Measurements from ENCODE around the gene KIAA0513. TPM values are rescaled to one million over a fixed set of nuclear protein-coding genes. Genes with fewer than 3 reads are reported as not detected.
A peak's percentile ranks its signal among the peaks of the same experiment; 100 is the strongest.

The KIAA0513 gene
- total RNA-seq, 6 donors from 2014 or later, result 21.6 to 77.5 (median 37.9) TPM

DNA sequence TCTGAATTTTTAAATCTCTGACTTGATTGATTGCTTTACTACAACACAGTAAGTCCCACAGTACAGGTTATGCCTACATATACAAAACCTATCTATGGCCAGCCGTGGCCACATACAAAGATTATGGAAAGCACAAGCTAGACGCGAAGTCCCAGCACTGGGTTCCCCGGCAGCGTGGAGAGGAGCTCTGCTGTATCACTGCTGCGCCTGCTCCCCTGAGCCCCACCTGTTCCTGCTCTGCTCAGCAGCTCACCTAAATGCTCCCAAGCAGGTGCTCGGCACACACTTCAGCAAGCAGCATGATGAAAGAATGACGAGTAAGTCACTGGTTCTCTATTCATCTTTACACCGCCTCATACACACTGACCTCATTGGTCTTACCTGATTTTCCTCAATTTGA lies 36.8 kb upstream of the KIAA0513 start:
- no peaks in the 10 kb centered on the region for H3K27me3 ChIP-seq
- H3K9me3 ChIP-seq, result no peaks in the 10 kb centered on the region
- 94 to 97% methylated on average over 9 of the region's 9 CpGs for WGBS, 2 donors
- TF ChIP-seq EP300 (IDR thresholded peaks at IDR 0.05), result no peak
- TF ChIP-seq POLR2AphosphoS5 (IDR thresholded peaks at IDR 0.05), result no peak
- TF ChIP-seq, protein P1, sequence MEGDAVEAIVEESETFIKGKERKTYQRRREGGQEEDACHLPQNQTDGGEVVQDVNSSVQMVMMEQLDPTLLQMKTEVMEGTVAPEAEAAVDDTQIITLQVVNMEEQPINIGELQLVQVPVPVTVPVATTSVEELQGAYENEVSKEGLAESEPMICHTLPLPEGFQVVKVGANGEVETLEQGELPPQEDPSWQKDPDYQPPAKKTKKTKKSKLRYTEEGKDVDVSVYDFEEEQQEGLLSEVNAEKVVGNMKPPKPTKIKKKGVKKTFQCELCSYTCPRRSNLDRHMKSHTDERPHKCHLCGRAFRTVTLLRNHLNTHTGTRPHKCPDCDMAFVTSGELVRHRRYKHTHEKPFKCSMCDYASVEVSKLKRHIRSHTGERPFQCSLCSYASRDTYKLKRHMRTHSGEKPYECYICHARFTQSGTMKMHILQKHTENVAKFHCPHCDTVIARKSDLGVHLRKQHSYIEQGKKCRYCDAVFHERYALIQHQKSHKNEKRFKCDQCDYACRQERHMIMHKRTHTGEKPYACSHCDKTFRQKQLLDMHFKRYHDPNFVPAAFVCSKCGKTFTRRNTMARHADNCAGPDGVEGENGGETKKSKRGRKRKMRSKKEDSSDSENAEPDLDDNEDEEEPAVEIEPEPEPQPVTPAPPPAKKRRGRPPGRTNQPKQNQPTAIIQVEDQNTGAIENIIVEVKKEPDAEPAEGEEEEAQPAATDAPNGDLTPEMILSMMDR (IDR thresholded peaks at IDR 0.05), result no peak
- no peak for TF ChIP-seq POLR2A (IDR thresholded peaks at IDR 0.05)
- ATAC-seq (ENCODE audit: low FRiP score in 2 of 2), result no peak
- H3K27ac ChIP-seq, result no peak overlapping the region
- no peak overlapping the region for H3K4me3 ChIP-seq
- peaks cover 30 to 49% (median 43%) of the 10 kb centered on the region in 4 donors for H3K4me1 ChIP-seq
- DNase-seq, result no peak
- H3K36me3 ChIP-seq, result peaks cover 31 to 75% (median 52%) of the 10 kb centered on the region in 4 donors

DNA sequence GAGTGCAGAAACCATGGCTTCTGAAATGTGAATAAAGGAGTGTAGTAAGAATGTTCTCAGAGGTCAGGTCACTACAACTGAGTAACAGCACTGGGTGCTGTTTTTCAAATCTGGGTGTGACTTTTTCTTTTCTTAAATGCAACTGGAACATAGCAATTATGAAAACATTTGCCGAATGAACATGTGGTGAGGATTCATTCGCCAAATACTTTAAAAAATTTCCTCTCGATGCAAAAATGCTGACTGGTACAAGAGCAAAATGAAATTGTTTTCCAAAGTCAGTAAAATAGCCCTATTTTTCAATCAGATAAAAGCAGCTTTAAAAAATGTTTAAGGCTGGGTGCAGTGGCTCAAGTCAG lies 34.9 kb upstream of the KIAA0513 start:
- TF ChIP-seq, protein P1 (IDR thresholded peaks at IDR 0.05), result no peak
- TF ChIP-seq POLR2A (IDR thresholded peaks at IDR 0.05), result no peak
- TF ChIP-seq POLR2AphosphoS5 (IDR thresholded peaks at IDR 0.05), result no peak
- TF ChIP-seq EP300 (IDR thresholded peaks at IDR 0.05), result no peak
- DNase-seq (no peak), ATAC-seq (ENCODE audit: low FRiP score in 2 of 2) (no peak)
- Histone ChIP-seq H3K9me3 (no peaks in the 10 kb centered on the region), H3K27me3 (no peaks in the 10 kb centered on the region), H3K4me3 (no peak overlapping the region), H3K4me1 (peaks cover 40 to 58% (median 50%) of the 10 kb centered on the region in 4 donors), H3K36me3 (peaks cover 26 to 58% (median 36%) of the 10 kb centered on the region in 4 donors), H3K27ac (peak overlapping the region; percentile 78 to 90 (median 86))
- 66 to 69% methylated on average over 3 of the region's 3 CpGs for WGBS, 2 donors

DNA sequence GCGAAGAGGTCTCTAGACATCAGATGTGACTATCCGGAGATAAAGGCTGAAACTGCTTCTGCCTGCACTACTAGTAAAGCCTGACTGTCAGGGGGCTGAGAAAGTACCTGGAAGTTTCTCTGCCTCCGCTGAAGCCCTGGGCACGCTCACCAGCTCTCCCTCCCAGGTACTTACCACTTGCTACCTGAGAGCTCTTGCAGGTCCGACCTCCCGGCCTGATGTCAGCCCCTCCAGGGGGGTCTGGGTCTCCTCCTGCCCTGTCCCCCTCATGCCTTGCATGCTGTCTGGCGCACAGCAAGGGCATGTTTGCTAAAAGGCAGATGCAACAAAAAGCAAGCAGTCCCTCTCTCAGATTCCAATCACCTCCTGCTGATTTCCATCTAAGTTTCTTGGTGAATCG lies 33.7 kb upstream of the KIAA0513 start:
- Histone ChIP-seq H3K9me3 (no peaks in the 10 kb centered on the region), H3K4me1 (peaks cover 46 to 69% (median 58%) of the 10 kb centered on the region in 4 donors), H3K27ac (peak overlapping the region; percentile 78 to 90 (median 86)), H3K27me3 (no peaks in the 10 kb centered on the region), H3K4me3 (no peak overlapping the region), H3K36me3 (peaks cover 18 to 46% (median 24%) of the 10 kb centered on the region in 4 donors)
- 71 to 90% methylated on average over 3 to 8 of the region's 8 CpGs for WGBS, 2 donors
- TF ChIP-seq POLR2A (IDR thresholded peaks at IDR 0.05) (no peak), EP300 (IDR thresholded peaks at IDR 0.05) (no peak), POLR2AphosphoS5 (IDR thresholded peaks at IDR 0.05) (no peak)
- TF ChIP-seq, protein P1 (IDR thresholded peaks at IDR 0.05), result no peak
- DNase-seq (no peak), ATAC-seq (ENCODE audit: low FRiP score in 2 of 2) (no peak)

GRCh38 chr16:84995663-84996062 lies 31.9 kb upstream of the KIAA0513 start:
- Histone ChIP-seq H3K9me3 (no peaks in the 10 kb centered on the region), H3K4me3 (no peak overlapping the region), H3K27me3 (no peaks in the 10 kb centered on the region), H3K36me3 (peaks cover 4 to 35% (median 7%) of the 10 kb centered on the region in 4 donors), H3K4me1 (peaks cover 63 to 87% (median 74%) of the 10 kb centered on the region in 4 donors), H3K27ac (peak overlapping the region; percentile 78 to 90 (median 86))
- WGBS, 2 donors, result 70 to 84% methylated on average over 8 of the region's 8 CpGs
- peak in 1 of 2 donors; percentile 15 for ATAC-seq (ENCODE audit: low FRiP score in 2 of 2)
- DNase-seq, result peak in 1 of 2 donors; percentile 72
- TF ChIP-seq EP300 (IDR thresholded peaks at IDR 0.05) (peak in 2 of 4 donors; percentile 6 to 9), POLR2A (IDR thresholded peaks at IDR 0.05) (no peak), POLR2AphosphoS5 (IDR thresholded peaks at IDR 0.05) (no peak)

DNA sequence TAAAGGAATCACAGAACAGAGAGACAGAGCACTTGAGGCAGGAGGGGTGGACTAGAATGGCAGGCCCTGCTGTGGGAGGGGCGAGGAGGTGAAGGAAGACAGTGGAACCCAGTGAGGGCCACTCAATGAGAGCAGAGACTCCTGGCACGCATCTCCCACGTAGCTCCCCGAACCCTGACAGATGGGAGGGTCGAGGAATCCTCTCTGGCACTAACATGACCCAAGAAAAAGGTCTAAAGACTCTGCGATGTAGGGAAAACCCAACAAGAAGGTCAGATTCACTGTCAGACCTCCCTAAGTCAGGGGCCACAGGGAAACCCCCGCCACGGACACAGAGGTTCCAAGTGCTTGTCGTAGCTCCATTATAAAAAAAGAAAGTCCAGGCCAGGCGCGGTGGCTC lies 31.2 kb upstream of the KIAA0513 start:
- 91 to 93% methylated on average over 11 of the region's 11 CpGs for WGBS, 2 donors
- Histone ChIP-seq H3K27ac (peak overlapping the region; percentile 36 to 90 (median 69)), H3K4me3 (no peak overlapping the region), H3K27me3 (no peaks in the 10 kb centered on the region), H3K4me1 (peaks cover 70 to 94% (median 80%) of the 10 kb centered on the region in 4 donors), H3K9me3 (no peaks in the 10 kb centered on the region), H3K36me3 (peaks cover 2 to 31% (median 7%) of the 10 kb centered on the region in 4 donors)
- no peak for TF ChIP-seq POLR2A (IDR thresholded peaks at IDR 0.05)
- TF ChIP-seq, protein P1 (IDR thresholded peaks at IDR 0.05), result no peak
- TF ChIP-seq EP300 (IDR thresholded peaks at IDR 0.05), result no peak
- TF ChIP-seq POLR2AphosphoS5 (IDR thresholded peaks at IDR 0.05), result no peak
- no peak for DNase-seq
- ATAC-seq (ENCODE audit: low FRiP score in 2 of 2), result no peak
